Fibroblast of lung (primary cell): ENCODE data around the gene ARHGEF16. TPM values are rescaled to one million over a fixed set of nuclear protein-coding genes. Genes with fewer than 3 reads are reported as not detected.

ENCODE experiments used
- DNase-seq, 2 donors: peaks; one replicate each; pipeline versions ENCODE4 v3.0.0 to v3.0.0-alpha.2; 2010; ENCODE audit warnings: low read depth in 2 of 2
- H2AFZ ChIP-seq: 2 replicates; pipeline ENCODE4 v1.5.1; 2012; ENCODE audit warnings: low read length, control low read depth, inconsistent platforms
- H3K27ac ChIP-seq: 2 replicates; pipeline ENCODE4 v1.5.1; 2011; ENCODE audit warnings: low read length, control low read depth; ENCODE audit not compliant: insufficient read depth
- H3K27me3 ChIP-seq: 2 replicates; pipeline ENCODE4 v1.5.1; 2011; ENCODE audit warnings: mild to moderate bottlenecking, low read length; ENCODE audit not compliant: control insufficient read depth, insufficient read depth
- H3K36me3 ChIP-seq: 2 replicates; pipeline ENCODE4 v1.5.1; 2011; ENCODE audit warnings: low read length; ENCODE audit not compliant: control insufficient read depth, insufficient read depth
- H3K4me1 ChIP-seq: 2 replicates; pipeline ENCODE4 v1.5.1; 2011; ENCODE audit warnings: low read length; ENCODE audit not compliant: control insufficient read depth, insufficient read depth; ENCODE audit errors: extremely low read depth
- H3K4me2 ChIP-seq: 2 replicates; pipeline ENCODE4 v1.5.1; 2011; ENCODE audit warnings: low read length, control low read depth; ENCODE audit not compliant: insufficient read depth; ENCODE audit errors: extremely low read depth
- H3K4me3 ChIP-seq, 4 experiments: fragments of 200-600 bp in 1 of 4; sonication (generic) in 1 of 4; replicated peaks in 1 of 4; 2 replicates each; pipeline ENCODE4 v1.5.1; 2011 to 2016; ENCODE audit warnings: low read length in 4 of 4, low read depth in 3 of 4, mild to moderate bottlenecking in 3 of 4, control low read depth in 2 of 4, inconsistent platforms in 1 of 4, mixed read lengths in 1 of 4; ENCODE audit not compliant: insufficient read depth in 1 of 4; ENCODE audit errors: control extremely low read depth in 1 of 4
- H3K79me2 ChIP-seq: 2 replicates; pipeline ENCODE4 v1.5.1; 2012; ENCODE audit warnings: mild to moderate bottlenecking, low read length, inconsistent platforms; ENCODE audit not compliant: control insufficient read depth, insufficient read depth
- H3K9ac ChIP-seq: 2 replicates; pipeline ENCODE4 v1.5.1; 2011; ENCODE audit warnings: mild to moderate bottlenecking, low read length, control low read depth; ENCODE audit not compliant: insufficient read depth
- H3K9me3 ChIP-seq: 2 replicates; pipeline ENCODE4 v1.5.1; 2012; ENCODE audit warnings: low read depth, low read length; ENCODE audit not compliant: control insufficient read depth, insufficient read depth
- H4K20me1 ChIP-seq: 2 replicates; pipeline ENCODE4 v1.5.1; 2011; ENCODE audit warnings: low read length; ENCODE audit not compliant: control insufficient read depth, insufficient read depth; ENCODE audit errors: extremely low read depth
- CTCF ChIP-seq, 2 donors: IDR thresholded peaks in 1 of 2; conservative IDR thresholded peaks in 1 of 2; 1 replicate in 1 of 2; 2 replicates in 1 of 2; pipeline ENCODE4 v1.5.1; 2011 to 2012; ENCODE audit warnings: low read length in 2 of 2, control low read depth in 1 of 2, inconsistent platforms in 1 of 2, low read depth in 1 of 2, mild to moderate bottlenecking in 1 of 2
- EZH2 ChIP-seq: IDR thresholded peaks from 2 replicates; pipeline ENCODE4 v1.5.1; 2012; ENCODE audit warnings: low read length, control low read depth, mild to moderate bottlenecking; ENCODE audit errors: missing control alignments
- polyA plus RNA-seq, 2 donors: library from polyadenylated mRNA; depleted of rRNA in 1 of 2; stranded (reverse) in 1 of 2; unstranded in 1 of 2; fragments of >200 nt; gene quantifications; 2 replicates each; pipeline ENCODE4 v1.2.1, GENCODE V29; 2011 to 2012; ENCODE audit warnings: missing spikeins in 1 of 2
- total RNA-seq: library from RNA; depleted of rRNA; stranded (reverse); fragments of >200 nt; gene quantifications from 2 replicates; pipeline ENCODE4 v1.2.1, GENCODE V29; 2014

Gene ARHGEF16
- total and polyA plus RNA-seq, 2 donors (not counting 1 experiment from before 2014, with no cell fraction given), result 0.02 to 0.17 TPM

- Histone ChIP-seq H3K36me3 (no peaks in the 10 kb centered on the region), H4K20me1 (no peaks in the 10 kb centered on the region), H3K9me3 (no peaks in the 10 kb centered on the region), H3K27ac (no peak overlapping the region), H2AFZ (no peak overlapping the region), H3K79me2 (no peaks in the 10 kb centered on the region), H3K9ac (no peak overlapping the region), H3K4me3 (no peak overlapping the region), H3K4me1 (no peaks in the 10 kb centered on the region), H3K27me3 (no peaks in the 10 kb centered on the region), H3K4me2 (no peak overlapping the region)
- DNase-seq, result no peak
- no peak for TF ChIP-seq CTCF (conservative IDR thresholded peaks at IDR 0.05 in 1 of 2, IDR thresholded peaks at IDR 0.05 in 1 of 2; ENCODE audit: low read depth in 1 of 2, low read length in 2 of 2)
- no peak for TF ChIP-seq EZH2
Measured at GRCh38 chr1:3510956-3511250, 56.4 kb downstream of the ARHGEF16 start.

- H3K4me2 ChIP-seq, result no peak overlapping the region
- TF ChIP-seq EZH2, result no peak
- no peak for TF ChIP-seq CTCF (conservative IDR thresholded peaks at IDR 0.05 in 1 of 2, IDR thresholded peaks at IDR 0.05 in 1 of 2; ENCODE audit: low read depth in 1 of 2, low read length in 2 of 2)
- no peaks in the 10 kb centered on the region for H3K36me3 ChIP-seq
- H3K9ac ChIP-seq, result no peak overlapping the region
- H2AFZ ChIP-seq, result no peak overlapping the region
- no peaks in the 10 kb centered on the region for H3K27me3 ChIP-seq
- H3K4me3 ChIP-seq, result no peak overlapping the region
- no peak for DNase-seq
- H3K79me2 ChIP-seq, result no peaks in the 10 kb centered on the region
- H3K9me3 ChIP-seq, result no peaks in the 10 kb centered on the region
- no peaks in the 10 kb centered on the region for H4K20me1 ChIP-seq
- no peak overlapping the region for H3K27ac ChIP-seq
- no peaks in the 10 kb centered on the region for H3K4me1 ChIP-seq
Measured at GRCh38 chr1:3511306-3511705, 56.8 kb downstream of the ARHGEF16 start.

GRCh38 chr1:3511856-3512255 is 57.4 kb downstream of the ARHGEF16 start:
- Histone ChIP-seq H4K20me1 (no peaks in the 10 kb centered on the region), H3K4me2 (no peak overlapping the region), H3K4me3 (no peak overlapping the region), H3K79me2 (no peaks in the 10 kb centered on the region), H3K4me1 (no peaks in the 10 kb centered on the region), H3K9me3 (no peaks in the 10 kb centered on the region), H3K36me3 (no peaks in the 10 kb centered on the region), H2AFZ (no peak overlapping the region), H3K27ac (no peak overlapping the region), H3K27me3 (no peaks in the 10 kb centered on the region), H3K9ac (no peak overlapping the region)
- no peak for DNase-seq
- TF ChIP-seq CTCF (conservative IDR thresholded peaks at IDR 0.05 in 1 of 2, IDR thresholded peaks at IDR 0.05 in 1 of 2; ENCODE audit: low read depth in 1 of 2, low read length in 2 of 2), result no peak
- TF ChIP-seq EZH2, result no peak
